Activated CD4-positive, CD25-positive, alpha-beta regulatory T cell treated with anti-CD3 and anti-CD28 coated beads, Interleukin-2, amount 50 U/mL, for 72 hours (primary cell): Measurements from ENCODE around the gene LONP2.
"Not testable (repeated sequence)": the region's sequence is repeated elsewhere in the genome, so short reads cannot be mapped to it uniquely, and the experiment has no call there.

Experiments
- DNase-seq: peaks from one replicate; pipeline ENCODE4 v3.0.0; 2021

Gene LONP2

DNA sequence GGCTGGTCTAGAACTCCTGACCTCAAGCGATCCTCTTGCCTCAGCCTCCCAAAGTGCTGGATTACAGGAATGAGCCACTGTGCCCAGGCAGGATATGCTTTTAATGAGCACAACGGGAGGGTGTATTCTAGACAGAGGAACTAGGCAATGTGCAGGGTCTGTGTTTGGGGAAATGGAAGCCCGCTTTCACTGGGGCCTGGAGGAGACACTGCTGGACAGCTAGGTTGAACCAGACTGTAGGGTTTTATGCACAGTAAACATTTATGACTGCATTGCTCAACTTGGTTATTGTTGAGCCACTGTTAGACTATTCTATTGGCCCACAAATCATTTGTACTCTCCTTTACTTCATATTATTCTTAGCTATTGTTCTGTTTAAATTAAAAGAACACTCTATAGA lies 151.3 kb downstream of the LONP2 start:
- no peak for DNase-seq

- DNase-seq, result not testable (repeated sequence)
These were observed 158.4 kb downstream of the LONP2 start for GRCh38 chr16:48402547-48402946.

- DNase-seq, result no peak
These were observed 161.1 kb downstream of the LONP2 start for GRCh38 chr16:48405153-48405552.

DNA sequence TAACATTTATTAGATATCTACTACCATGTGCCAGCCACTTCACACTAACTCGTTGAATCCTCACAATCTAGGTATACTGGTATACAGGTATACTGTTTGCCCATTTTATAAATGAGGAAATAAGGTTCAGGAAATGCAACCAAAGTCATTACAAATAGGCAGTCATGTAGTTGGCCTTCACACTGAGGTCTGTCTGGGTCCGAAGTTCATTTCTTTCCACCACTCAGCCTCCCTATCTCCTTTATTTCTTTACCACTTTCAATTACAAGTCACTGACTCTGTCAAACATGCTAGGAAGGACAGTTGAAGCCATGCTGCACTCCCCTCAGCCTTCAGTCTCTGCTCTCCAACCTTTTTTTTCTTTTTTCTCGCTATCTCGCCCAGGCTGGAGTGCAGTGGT lies 161.8 kb downstream of the LONP2 start:
- no peak for DNase-seq
